ENCODE results near the gene MPL. TPM values are rescaled to one million over a fixed set of nuclear protein-coding genes. Genes with fewer than 3 reads are reported as not detected.

The MPL gene
- total and polyA plus RNA-seq, 11 donors: 0.11 to 0.98 (median 0.48) TPM; not detected in 1

DNA sequence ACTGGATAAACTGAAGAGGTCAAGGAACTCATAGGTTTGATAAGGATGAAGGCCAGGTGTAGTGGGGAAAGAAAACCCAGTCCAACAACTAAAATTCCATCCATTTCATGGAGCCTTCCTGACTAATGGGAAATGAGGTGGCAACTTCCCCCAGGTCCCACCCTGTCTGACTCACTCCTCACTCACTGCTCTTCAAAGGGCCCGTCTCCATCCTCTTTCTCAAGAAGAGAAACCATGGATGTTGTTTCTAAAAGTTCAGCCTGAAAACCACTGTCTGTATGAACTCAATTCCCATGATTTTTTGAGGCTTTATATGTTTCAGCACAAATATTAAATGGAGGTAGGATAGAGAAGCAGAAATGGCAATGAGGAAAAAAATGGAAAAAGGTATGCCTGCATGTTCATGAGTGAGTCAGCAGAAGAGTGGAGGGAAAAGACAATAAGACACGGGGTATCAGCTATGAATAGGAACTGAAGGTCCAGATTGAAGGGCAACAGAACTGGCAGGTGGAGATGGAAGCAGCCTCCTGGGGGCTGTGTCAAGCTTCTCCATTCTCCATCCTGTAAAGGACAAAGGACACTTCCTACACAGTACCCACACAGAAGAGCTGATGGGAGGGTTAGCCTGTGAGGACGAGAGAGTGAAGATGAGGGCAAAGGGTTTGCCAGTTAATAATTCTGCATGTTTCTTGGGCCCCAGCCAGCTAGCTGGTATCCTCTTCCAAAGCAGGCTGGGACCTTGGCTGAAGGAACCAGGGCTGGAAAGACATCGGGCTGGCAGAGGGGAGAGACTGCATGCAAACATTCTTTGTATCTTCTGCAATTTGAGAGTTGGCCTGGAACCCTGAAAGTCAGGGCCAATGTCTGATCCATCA is 35.7 kb downstream of the MPL start:
- Histone ChIP-seq H3K4me3 (no peak overlapping the region), H3K4me1 (peaks cover 0 to 31% (median 14%) of the 10 kb centered on the region in 12 donors), H3K27ac (peak overlapping the region in 10 of 12 donors; percentile 19 to 71 (median 52)), H3K36me3 (peaks cover 0 to 17% (median 3%) of the 10 kb centered on the region in 9 donors), H3K27me3 (no peaks in the 10 kb centered on the region), H3K9me3 (no peaks in the 10 kb centered on the region)
- TF ChIP-seq POLR2A (IDR thresholded peaks at IDR 0.05): peak in 1 of 2 donors; percentile 14
- TF ChIP-seq, protein P1, sequence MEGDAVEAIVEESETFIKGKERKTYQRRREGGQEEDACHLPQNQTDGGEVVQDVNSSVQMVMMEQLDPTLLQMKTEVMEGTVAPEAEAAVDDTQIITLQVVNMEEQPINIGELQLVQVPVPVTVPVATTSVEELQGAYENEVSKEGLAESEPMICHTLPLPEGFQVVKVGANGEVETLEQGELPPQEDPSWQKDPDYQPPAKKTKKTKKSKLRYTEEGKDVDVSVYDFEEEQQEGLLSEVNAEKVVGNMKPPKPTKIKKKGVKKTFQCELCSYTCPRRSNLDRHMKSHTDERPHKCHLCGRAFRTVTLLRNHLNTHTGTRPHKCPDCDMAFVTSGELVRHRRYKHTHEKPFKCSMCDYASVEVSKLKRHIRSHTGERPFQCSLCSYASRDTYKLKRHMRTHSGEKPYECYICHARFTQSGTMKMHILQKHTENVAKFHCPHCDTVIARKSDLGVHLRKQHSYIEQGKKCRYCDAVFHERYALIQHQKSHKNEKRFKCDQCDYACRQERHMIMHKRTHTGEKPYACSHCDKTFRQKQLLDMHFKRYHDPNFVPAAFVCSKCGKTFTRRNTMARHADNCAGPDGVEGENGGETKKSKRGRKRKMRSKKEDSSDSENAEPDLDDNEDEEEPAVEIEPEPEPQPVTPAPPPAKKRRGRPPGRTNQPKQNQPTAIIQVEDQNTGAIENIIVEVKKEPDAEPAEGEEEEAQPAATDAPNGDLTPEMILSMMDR (IDR thresholded peaks at IDR 0.05): no peak
- ATAC-seq: peak in 2 of 4 donors; percentile 46 to 47
- WGBS, 4 donors: 33 to 50% (median 44%) methylated on average over 4 of the region's 4 CpGs
- DNase-seq: peak in 2 of 5 donors; percentile 40 to 48
- intact Hi-C loops (cut with DNase I): no loop called here

DNA sequence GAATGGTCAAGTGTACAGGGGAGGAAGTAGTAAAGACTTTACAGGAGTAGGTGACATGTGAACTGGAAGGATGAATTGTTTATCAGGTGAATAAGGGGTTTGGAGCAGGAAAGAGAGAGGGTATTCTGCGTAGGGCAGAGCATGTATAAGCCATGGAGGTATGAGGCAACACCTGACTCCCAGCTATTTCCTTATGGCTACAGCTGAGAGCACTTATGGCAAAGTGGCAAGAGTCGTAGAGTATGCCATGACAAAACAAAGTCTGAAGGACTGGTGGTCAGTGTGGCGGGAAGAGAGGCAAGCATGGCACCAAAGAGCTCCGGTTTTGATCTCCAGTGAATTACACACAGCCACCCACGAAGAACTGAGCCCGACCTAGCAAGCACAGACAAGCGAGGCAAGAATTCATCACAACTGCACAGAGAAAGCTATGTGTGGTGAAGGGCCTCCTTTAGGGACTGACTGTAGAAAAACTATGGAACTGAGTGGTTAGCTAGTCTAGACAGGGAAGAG is 39.2 kb downstream of the MPL start:
- intact Hi-C loops (cut with DNase I): no loop called here
- no peaks in the 10 kb centered on the region for H3K27me3 ChIP-seq
- H3K4me3 ChIP-seq: no peak overlapping the region
- TF ChIP-seq, protein P1 (IDR thresholded peaks at IDR 0.05): no peak
- TF ChIP-seq POLR2A (IDR thresholded peaks at IDR 0.05): no peak
- no peak overlapping the region for H3K27ac ChIP-seq
- H3K4me1 ChIP-seq: peaks cover 3 to 29% (median 8%) of the 10 kb centered on the region in 12 donors
- DNase-seq (no peak), ATAC-seq (no peak)
- peaks cover 0 to 40% (median 19%) of the 10 kb centered on the region in 9 donors for H3K36me3 ChIP-seq
- H3K9me3 ChIP-seq: no peaks in the 10 kb centered on the region
- 91 to 96% (median 94%) methylated on average over 7 of the region's 7 CpGs for WGBS, 4 donors

DNA sequence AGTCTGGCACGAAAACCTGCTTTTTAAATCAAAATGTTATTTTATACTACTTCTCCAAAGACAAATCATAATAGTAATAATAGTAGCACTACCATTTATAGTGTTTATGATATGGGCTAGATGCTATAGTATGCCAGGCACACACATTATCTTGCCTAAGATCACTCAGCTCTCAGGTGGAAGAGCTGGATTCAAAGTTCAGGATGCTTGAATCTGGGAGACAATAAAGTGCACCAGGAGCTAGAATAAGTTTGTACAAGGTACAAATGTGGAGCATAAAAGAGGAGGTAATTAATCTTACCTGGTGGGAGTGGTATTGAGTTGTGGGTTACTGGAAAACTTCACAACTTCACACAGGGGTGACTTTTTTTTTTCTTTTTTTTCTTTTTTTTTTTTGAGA is 40.2 kb downstream of the MPL start:
- H3K27ac ChIP-seq: no peak overlapping the region
- WGBS, 4 donors: 90 to 100% (median 95%) methylated on average over 1 of the region's 1 CpG
- no peak for TF ChIP-seq POLR2A (IDR thresholded peaks at IDR 0.05)
- TF ChIP-seq, protein P1 (IDR thresholded peaks at IDR 0.05): no peak
- ATAC-seq: no peak
- H3K4me3 ChIP-seq: no peak overlapping the region
- H3K27me3 ChIP-seq: no peaks in the 10 kb centered on the region
- H3K4me1 ChIP-seq: peaks cover 3 to 36% (median 15%) of the 10 kb centered on the region in 12 donors
- no peak for DNase-seq
- H3K9me3 ChIP-seq: no peaks in the 10 kb centered on the region
- peaks cover 0 to 50% (median 29%) of the 10 kb centered on the region in 9 donors for H3K36me3 ChIP-seq
- intact Hi-C loops (cut with DNase I): no loop called here

DNA sequence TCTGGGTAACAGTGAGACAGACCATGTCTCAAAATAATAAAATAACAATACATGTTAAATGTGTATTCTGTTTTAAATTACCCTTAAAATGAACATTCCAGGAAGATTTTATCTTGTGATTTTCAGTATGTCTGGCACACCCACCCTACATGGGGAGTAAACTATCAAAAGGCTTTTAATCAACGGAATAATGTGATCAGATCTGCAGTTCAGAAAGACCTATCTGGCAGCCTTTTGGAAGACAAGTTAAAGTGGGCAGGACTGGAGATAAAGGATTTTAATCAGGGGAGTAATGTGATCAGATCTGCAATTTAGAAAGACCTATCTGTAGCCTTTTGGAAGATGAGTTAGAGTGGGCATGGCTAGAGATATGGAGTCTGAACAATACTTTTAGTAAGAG is 41.9 kb downstream of the MPL start:
- Histone ChIP-seq H3K4me1 (peaks cover 0 to 24% (median 15%) of the 10 kb centered on the region in 12 donors), H3K27ac (no peak overlapping the region), H3K4me3 (no peak overlapping the region), H3K36me3 (peaks cover 0 to 62% (median 45%) of the 10 kb centered on the region in 9 donors), H3K9me3 (no peaks in the 10 kb centered on the region), H3K27me3 (no peaks in the 10 kb centered on the region)
- no peak for ATAC-seq
- DNase-seq: no peak
- intact Hi-C loops (cut with DNase I): no loop called here
- 86 to 100% (median 97%) methylated on average over 1 of the region's 1 CpG for WGBS, 4 donors
- TF ChIP-seq POLR2A (IDR thresholded peaks at IDR 0.05): no peak
- TF ChIP-seq, protein P1 (IDR thresholded peaks at IDR 0.05): no peak
